ENCODE measurements around the gene DNAH6.

GRCh38 chr2:84830095-84830494 is 313.8 kb downstream of the DNAH6 start:
- TF ChIP-seq CTCF (IDR thresholded peaks at IDR 0.05 in 2 of 3, conservative IDR thresholded peaks at IDR 0.05 in 1 of 3; ENCODE audit: control insufficient read depth in 2 of 3, extremely low read depth in 1 of 3, insufficient read depth in 1 of 3, low read depth in 3 of 3, low read length in 3 of 3), result no peak
- no peak for TF ChIP-seq POLR2AphosphoS5 (IDR thresholded peaks at IDR 0.05; ENCODE audit: low read length)
- TF ChIP-seq BCL11A (IDR thresholded peaks at IDR 0.05; ENCODE audit: low read depth, low read length), result no peak
- TF ChIP-seq POLR2A (IDR thresholded peaks at IDR 0.05; ENCODE audit: low read depth, low read length), result no peak
- no peak for TF ChIP-seq RB1 (IDR thresholded peaks at IDR 0.05; ENCODE audit: borderline replicate concordance)
- no peak for TF ChIP-seq HDAC2 (IDR thresholded peaks at IDR 0.05)
- TF ChIP-seq ESRRA (IDR thresholded peaks at IDR 0.05; ENCODE audit: low read length), result no peak

Measured in GM12878 (cell line).